DND-41 (cell line): ENCODE data around the gene ZSCAN1.

Experiments used
- EZH2 ChIP-seq: IDR thresholded peaks from 3 replicates; pipeline ENCODE4 v1.6.1; 2012; ENCODE audit warnings: borderline replicate concordance, low read depth, mild to moderate bottlenecking, moderate library complexity, low read length, inconsistent platforms; ENCODE audit not compliant: severe bottlenecking
- TF ChIP-seq, protein P1 (sequence below): IDR thresholded peaks from 2 replicates; pipeline ENCODE4 v1.5.1; 2012; ENCODE audit warnings: borderline replicate concordance, low read length, moderate library complexity, mild to moderate bottlenecking; ENCODE audit not compliant: poor library complexity, severe bottlenecking; ENCODE audit errors: extremely low read depth

DNA sequence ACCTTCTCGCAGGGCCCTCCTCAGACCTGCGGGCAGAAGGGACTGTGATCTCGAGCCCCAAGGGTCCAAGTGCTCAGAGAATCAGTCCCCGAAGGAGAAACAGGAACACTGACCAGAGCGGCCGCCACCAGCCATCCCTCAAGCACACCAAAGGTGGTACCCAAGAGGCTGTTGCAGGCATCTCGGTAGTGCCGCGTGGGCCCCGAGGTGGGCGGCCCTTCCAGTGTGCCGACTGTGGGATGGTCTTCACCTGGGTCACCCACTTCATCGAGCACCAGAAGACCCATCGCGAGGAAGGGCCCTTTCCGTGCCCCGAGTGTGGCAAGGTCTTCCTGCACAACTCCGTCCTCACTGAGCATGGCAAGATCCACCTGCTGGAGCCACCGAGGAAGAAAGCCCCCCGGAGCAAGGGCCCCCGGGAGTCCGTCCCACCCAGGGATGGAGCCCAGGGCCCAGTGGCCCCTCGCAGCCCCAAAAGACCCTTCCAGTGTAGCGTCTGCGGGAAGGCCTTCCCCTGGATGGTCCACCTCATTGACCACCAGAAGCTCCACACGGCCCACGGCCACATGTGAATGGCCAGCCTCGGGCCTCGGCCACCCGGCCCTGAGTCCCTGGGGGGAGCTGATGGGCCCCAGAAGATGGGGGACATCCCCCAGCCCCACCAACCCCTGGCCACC lies 19.8 kb downstream of the ZSCAN1 start:
- TF ChIP-seq, protein P1, sequence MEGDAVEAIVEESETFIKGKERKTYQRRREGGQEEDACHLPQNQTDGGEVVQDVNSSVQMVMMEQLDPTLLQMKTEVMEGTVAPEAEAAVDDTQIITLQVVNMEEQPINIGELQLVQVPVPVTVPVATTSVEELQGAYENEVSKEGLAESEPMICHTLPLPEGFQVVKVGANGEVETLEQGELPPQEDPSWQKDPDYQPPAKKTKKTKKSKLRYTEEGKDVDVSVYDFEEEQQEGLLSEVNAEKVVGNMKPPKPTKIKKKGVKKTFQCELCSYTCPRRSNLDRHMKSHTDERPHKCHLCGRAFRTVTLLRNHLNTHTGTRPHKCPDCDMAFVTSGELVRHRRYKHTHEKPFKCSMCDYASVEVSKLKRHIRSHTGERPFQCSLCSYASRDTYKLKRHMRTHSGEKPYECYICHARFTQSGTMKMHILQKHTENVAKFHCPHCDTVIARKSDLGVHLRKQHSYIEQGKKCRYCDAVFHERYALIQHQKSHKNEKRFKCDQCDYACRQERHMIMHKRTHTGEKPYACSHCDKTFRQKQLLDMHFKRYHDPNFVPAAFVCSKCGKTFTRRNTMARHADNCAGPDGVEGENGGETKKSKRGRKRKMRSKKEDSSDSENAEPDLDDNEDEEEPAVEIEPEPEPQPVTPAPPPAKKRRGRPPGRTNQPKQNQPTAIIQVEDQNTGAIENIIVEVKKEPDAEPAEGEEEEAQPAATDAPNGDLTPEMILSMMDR = no peak
- TF ChIP-seq EZH2 = no peak
